ENCODE measurements around the gene OPN4.

OPN4 gene

GRCh38 chr10:86670290-86670811, 16.0 kb downstream of the OPN4 start:
- no peak overlapping the region for H3K27ac ChIP-seq (ENCODE audit: low read depth, low read length)
- no peak overlapping the region for H3K4me2 ChIP-seq (ENCODE audit: low read depth, low read length, poor library complexity, severe bottlenecking)
- H3K36me3 ChIP-seq (ENCODE audit: low read length) = no peaks in the 10 kb centered on the region
- H3K79me2 ChIP-seq (ENCODE audit: insufficient read depth, low read length) = no peaks in the 10 kb centered on the region
- H3K9ac ChIP-seq (ENCODE audit: low read length) = no peak overlapping the region
- no peaks in the 10 kb centered on the region for H3K27me3 ChIP-seq (ENCODE audit: low read length)
- no peaks in the 10 kb centered on the region for H3K9me2 ChIP-seq (replicated peaks; ENCODE audit: insufficient read depth, low read length)
- no peak overlapping the region for H2AFZ ChIP-seq (ENCODE audit: low read depth, low read length, severe bottlenecking)
- no peaks in the 10 kb centered on the region for H3K9me3 ChIP-seq (ENCODE audit: insufficient read depth, low read length)
- TF ChIP-seq CTCF (IDR thresholded peaks at IDR 0.05; ENCODE audit: insufficient read depth, low read length, poor library complexity, severe bottlenecking) = no peak
- TF ChIP-seq EZH2phosphoT487 (conservative IDR thresholded peaks at IDR 0.05; ENCODE audit: low read length) = no peak
- H3F3A ChIP-seq (ENCODE audit: insufficient read depth) = no peaks in the 10 kb centered on the region
- no peak overlapping the region for H3K4me3 ChIP-seq (ENCODE audit: insufficient read depth, low read length, poor library complexity, severe bottlenecking)
- no peaks in the 10 kb centered on the region for H4K20me1 ChIP-seq (ENCODE audit: low read depth, low read length)

GRCh38 chr10:86670876-86671275, 16.5 kb downstream of the OPN4 start:
- Histone ChIP-seq H3K4me2 (ENCODE audit: low read depth, low read length, poor library complexity, severe bottlenecking) (no peak overlapping the region), H3K79me2 (ENCODE audit: insufficient read depth, low read length) (no peaks in the 10 kb centered on the region), H4K20me1 (ENCODE audit: low read depth, low read length) (no peaks in the 10 kb centered on the region), H2AFZ (ENCODE audit: low read depth, low read length, severe bottlenecking) (no peak overlapping the region), H3K9ac (ENCODE audit: low read length) (no peak overlapping the region), H3K4me3 (ENCODE audit: insufficient read depth, low read length, poor library complexity, severe bottlenecking) (no peak overlapping the region), H3K9me3 (ENCODE audit: insufficient read depth, low read length) (no peaks in the 10 kb centered on the region), H3K9me2 (replicated peaks; ENCODE audit: insufficient read depth, low read length) (no peaks in the 10 kb centered on the region), H3K27me3 (ENCODE audit: low read length) (no peaks in the 10 kb centered on the region), H3K36me3 (ENCODE audit: low read length) (no peaks in the 10 kb centered on the region), H3F3A (ENCODE audit: insufficient read depth) (no peaks in the 10 kb centered on the region), H3K27ac (ENCODE audit: low read depth, low read length) (no peak overlapping the region)
- TF ChIP-seq CTCF (IDR thresholded peaks at IDR 0.05; ENCODE audit: insufficient read depth, low read length, poor library complexity, severe bottlenecking) = no peak
- TF ChIP-seq EZH2phosphoT487 (conservative IDR thresholded peaks at IDR 0.05; ENCODE audit: low read length) = no peak

GRCh38 chr10:86671419-86671818, 17.1 kb downstream of the OPN4 start:
- Histone ChIP-seq H3F3A (ENCODE audit: insufficient read depth) (no peaks in the 10 kb centered on the region), H2AFZ (ENCODE audit: low read depth, low read length, severe bottlenecking) (no peak overlapping the region), H4K20me1 (ENCODE audit: low read depth, low read length) (no peaks in the 10 kb centered on the region), H3K27me3 (ENCODE audit: low read length) (no peaks in the 10 kb centered on the region), H3K79me2 (ENCODE audit: insufficient read depth, low read length) (no peaks in the 10 kb centered on the region), H3K4me3 (ENCODE audit: insufficient read depth, low read length, poor library complexity, severe bottlenecking) (no peak overlapping the region), H3K4me2 (ENCODE audit: low read depth, low read length, poor library complexity, severe bottlenecking) (no peak overlapping the region), H3K36me3 (ENCODE audit: low read length) (no peaks in the 10 kb centered on the region), H3K9me2 (replicated peaks; ENCODE audit: insufficient read depth, low read length) (no peaks in the 10 kb centered on the region), H3K9ac (ENCODE audit: low read length) (no peak overlapping the region), H3K27ac (ENCODE audit: low read depth, low read length) (no peak overlapping the region), H3K9me3 (ENCODE audit: insufficient read depth, low read length) (no peaks in the 10 kb centered on the region)
- TF ChIP-seq EZH2phosphoT487 (conservative IDR thresholded peaks at IDR 0.05; ENCODE audit: low read length) (no peak), CTCF (IDR thresholded peaks at IDR 0.05; ENCODE audit: insufficient read depth, low read length, poor library complexity, severe bottlenecking) (no peak)
